Neuronal stem cell (in vitro differentiated cells): ENCODE results near the gene TM4SF1.

Experiments
- DNase-seq: peaks from one replicate; pipeline ENCODE4 v3.0.0-alpha.2; 2013; ENCODE audit warnings: low spot score
- H2AFZ ChIP-seq: one replicate; pipeline ENCODE4 v1.6.1; 2013; ENCODE audit warnings: mild to moderate bottlenecking, low read length, inconsistent platforms
- H2AK5ac ChIP-seq: 2 replicates; pipeline ENCODE4 v1.6.1; 2013; ENCODE audit warnings: low read depth, mild to moderate bottlenecking, inconsistent platforms, low read length, moderate library complexity, mixed read lengths
- H2BK120ac ChIP-seq: 2 replicates; pipeline ENCODE4 v1.6.1; 2013; ENCODE audit warnings: low read depth, mild to moderate bottlenecking, inconsistent platforms, low read length, moderate library complexity, mixed read lengths
- H2BK12ac ChIP-seq: one replicate; pipeline ENCODE4 v1.6.1; 2013; ENCODE audit warnings: low read length, inconsistent platforms
- H2BK15ac ChIP-seq: 2 replicates; pipeline ENCODE4 v1.6.1; 2013; ENCODE audit warnings: mild to moderate bottlenecking, low read length, inconsistent platforms, mixed read lengths
- H2BK5ac ChIP-seq: one replicate; pipeline ENCODE4 v1.6.1; 2013; ENCODE audit warnings: inconsistent platforms, mild to moderate bottlenecking, low read length, moderate library complexity
- H3K14ac ChIP-seq: one replicate; pipeline ENCODE4 v1.6.1; 2013; ENCODE audit warnings: low read length, inconsistent platforms
- H3K18ac ChIP-seq: 2 replicates; pipeline ENCODE4 v1.6.1; 2013; ENCODE audit warnings: low read length, inconsistent platforms
- H3K23ac ChIP-seq: 2 replicates; pipeline ENCODE4 v1.6.1; 2013; ENCODE audit warnings: low read depth, mild to moderate bottlenecking, mixed read lengths, low read length, inconsistent platforms; ENCODE audit not compliant: poor library complexity
- H3K27ac ChIP-seq: replicated peaks from 3 replicates; pipeline ENCODE4 v1.5.1; 2013; ENCODE audit warnings: low read length, inconsistent platforms
- H3K27me3 ChIP-seq, 3 experiments: 2 replicates each; pipeline ENCODE4 v1.6.1; 2013; ENCODE audit warnings: low read length in 3 of 3, mild to moderate bottlenecking in 2 of 3, inconsistent platforms in 1 of 3, low read depth in 1 of 3, mixed read lengths in 1 of 3, moderate library complexity in 1 of 3; ENCODE audit not compliant: control insufficient read depth in 3 of 3, insufficient read depth in 3 of 3
- H3K36me3 ChIP-seq, 2 donors: replicated peaks in 1 of 2; 2 replicates each; pipeline ENCODE4 v1.6.1; 2013; ENCODE audit warnings: low read length in 2 of 2; ENCODE audit not compliant: control insufficient read depth in 2 of 2, insufficient read depth in 2 of 2
- H3K4ac ChIP-seq: 2 replicates; pipeline ENCODE4 v1.6.1; 2013; ENCODE audit warnings: inconsistent platforms, mild to moderate bottlenecking, low read length, moderate library complexity
- H3K4me1 ChIP-seq, 2 donors: 1 replicate in 1 of 2; 2 replicates in 1 of 2; pipeline ENCODE4 v1.6.1; 2013; ENCODE audit warnings: low read length in 2 of 2, low read depth in 1 of 2; ENCODE audit not compliant: control insufficient read depth in 2 of 2, insufficient read depth in 1 of 2
- H3K4me2 ChIP-seq: one replicate; pipeline ENCODE4 v1.6.1; 2013; ENCODE audit warnings: mild to moderate bottlenecking, low read length, inconsistent platforms; ENCODE audit not compliant: insufficient read depth, poor library complexity, severe bottlenecking
- H3K4me3 ChIP-seq, 2 donors: 2 replicates each; pipeline ENCODE4 v1.5.1; 2013; ENCODE audit warnings: low read length in 2 of 2, mild to moderate bottlenecking in 2 of 2, inconsistent platforms in 1 of 2, moderate library complexity in 1 of 2
- H3K79me1 ChIP-seq: one replicate; pipeline ENCODE4 v1.6.1; 2013; ENCODE audit warnings: low read depth, mild to moderate bottlenecking, inconsistent platforms, low read length, moderate library complexity
- H3K9ac ChIP-seq: one replicate; pipeline ENCODE4 v1.6.1; 2013; ENCODE audit warnings: mild to moderate bottlenecking, low read depth, low read length, inconsistent platforms; ENCODE audit not compliant: poor library complexity
- H3K9me3 ChIP-seq, 2 donors: replicated peaks in 1 of 2; 2 replicates each; pipeline versions ENCODE3 to v1.6.1; 2013; ENCODE audit warnings: low read length in 2 of 2, mild to moderate bottlenecking in 2 of 2, inconsistent platforms in 1 of 2, low read depth in 1 of 2, mixed read lengths in 1 of 2, moderate library complexity in 1 of 2; ENCODE audit not compliant: control insufficient read depth in 2 of 2, insufficient read depth in 1 of 2
- H4K8ac ChIP-seq: one replicate; pipeline ENCODE4 v1.6.1; 2013; ENCODE audit warnings: low read depth, mild to moderate bottlenecking, inconsistent platforms, low read length, moderate library complexity
- H4K91ac ChIP-seq: one replicate; pipeline ENCODE4 v1.6.1; 2013; ENCODE audit warnings: low read length, low read depth, mild to moderate bottlenecking, inconsistent platforms; ENCODE audit not compliant: poor library complexity
- WGBS, 2 donors: extraction: QIAGEN DNeasy Blood & Tissue Kit; methylation state at CpG; one replicate each; pipeline ENCODE4 v1.1.7; 2013; ENCODE audit warnings: missing lambda C conversion rate in 2 of 2, mixed read lengths in 1 of 2; ENCODE audit not compliant: insufficient read length in 2 of 2, insufficient replicate concordance in 1 of 2; ENCODE audit errors: extremely low coverage in 2 of 2; 5-methylcytosine and 5-hydroxymethylcytosine counted together

Gene TM4SF1

GRCh38 chr3:149390772-149391212, 13.3 kb upstream of the TM4SF1 start:
- H3K27me3 ChIP-seq = no peaks in the 10 kb centered on the region
- WGBS, 2 donors = no CpG with 5 or more reads among the region's 6 CpGs
- H2BK5ac ChIP-seq = no peak overlapping the region
- H4K91ac ChIP-seq = no peak overlapping the region
- H3K18ac ChIP-seq = peak overlapping the region; percentile 60
- H2BK12ac ChIP-seq = no peak overlapping the region
- H3K4ac ChIP-seq = no peak overlapping the region
- H2BK120ac ChIP-seq = no peak overlapping the region
- no peak overlapping the region for H3K14ac ChIP-seq
- H2BK15ac ChIP-seq = no peak overlapping the region
- H3K79me1 ChIP-seq = no peaks in the 10 kb centered on the region
- H3K4me1 ChIP-seq = peaks cover 0 to 11% of the 10 kb centered on the region in 2 donors
- H3K9ac ChIP-seq = no peak overlapping the region
- H3K9me3 ChIP-seq = peaks cover 0 to 2% of the 10 kb centered on the region in 2 donors
- no peak for DNase-seq
- no peak overlapping the region for H3K27ac ChIP-seq
- peak overlapping the region in 1 of 2 donors; percentile 1 for H3K4me3 ChIP-seq
- H2AK5ac ChIP-seq = peak overlapping the region; percentile 30
- no peak overlapping the region for H3K4me2 ChIP-seq
- peak overlapping the region; percentile 66 for H4K8ac ChIP-seq
- no peak overlapping the region for H2AFZ ChIP-seq
- peak overlapping the region; percentile 38 for H3K23ac ChIP-seq
- no peaks in the 10 kb centered on the region for H3K36me3 ChIP-seq

GRCh38 chr3:149390294-149390693, 12.8 kb upstream of the TM4SF1 start:
- no peaks in the 10 kb centered on the region for H3K27me3 ChIP-seq
- H3K4me1 ChIP-seq = peaks cover 0 to 11% of the 10 kb centered on the region in 2 donors
- no peaks in the 10 kb centered on the region for H3K36me3 ChIP-seq
- H3K18ac ChIP-seq = no peak overlapping the region
- no peak overlapping the region for H2AK5ac ChIP-seq
- no CpG with 5 or more reads among the region's 2 CpGs for WGBS, 2 donors
- H2BK12ac ChIP-seq = no peak overlapping the region
- H3K27ac ChIP-seq = no peak overlapping the region
- H2BK15ac ChIP-seq = no peak overlapping the region
- H3K14ac ChIP-seq = no peak overlapping the region
- no peak overlapping the region for H3K4me3 ChIP-seq
- no peak overlapping the region for H2BK5ac ChIP-seq
- H3K9me3 ChIP-seq = peaks cover 0 to 2% of the 10 kb centered on the region in 2 donors
- no peak overlapping the region for H3K4me2 ChIP-seq
- H4K91ac ChIP-seq = no peak overlapping the region
- no peak for DNase-seq
- H2AFZ ChIP-seq = no peak overlapping the region
- no peaks in the 10 kb centered on the region for H3K79me1 ChIP-seq
- H4K8ac ChIP-seq = no peak overlapping the region
- no peak overlapping the region for H3K23ac ChIP-seq
- no peak overlapping the region for H2BK120ac ChIP-seq
- H3K9ac ChIP-seq = no peak overlapping the region
- no peak overlapping the region for H3K4ac ChIP-seq

- H3K9me3 ChIP-seq = peaks cover 0 to 2% of the 10 kb centered on the region in 2 donors
- DNase-seq = no peak
- H2BK15ac ChIP-seq = no peak overlapping the region
- no peak overlapping the region for H2AFZ ChIP-seq
- H4K8ac ChIP-seq = no peak overlapping the region
- H3K9ac ChIP-seq = no peak overlapping the region
- no peak overlapping the region for H2AK5ac ChIP-seq
- peak overlapping the region; percentile 65 for H3K18ac ChIP-seq
- no peak overlapping the region for H2BK120ac ChIP-seq
- H3K4me1 ChIP-seq = peaks cover 0 to 11% of the 10 kb centered on the region in 2 donors
- H3K4me2 ChIP-seq = no peak overlapping the region
- WGBS, 2 donors = no CpG with 5 or more reads among the region's 3 CpGs
- no peak overlapping the region for H2BK12ac ChIP-seq
- H3K23ac ChIP-seq = no peak overlapping the region
- H2BK5ac ChIP-seq = no peak overlapping the region
- no peaks in the 10 kb centered on the region for H3K27me3 ChIP-seq
- H4K91ac ChIP-seq = no peak overlapping the region
- H3K36me3 ChIP-seq = no peaks in the 10 kb centered on the region
- H3K79me1 ChIP-seq = no peaks in the 10 kb centered on the region
- no peak overlapping the region for H3K4ac ChIP-seq
- no peak overlapping the region for H3K4me3 ChIP-seq
- no peak overlapping the region for H3K14ac ChIP-seq
- no peak overlapping the region for H3K27ac ChIP-seq
Measured at GRCh38 chr3:149388531-149389417, 11.3 kb upstream of the TM4SF1 start.

DNA sequence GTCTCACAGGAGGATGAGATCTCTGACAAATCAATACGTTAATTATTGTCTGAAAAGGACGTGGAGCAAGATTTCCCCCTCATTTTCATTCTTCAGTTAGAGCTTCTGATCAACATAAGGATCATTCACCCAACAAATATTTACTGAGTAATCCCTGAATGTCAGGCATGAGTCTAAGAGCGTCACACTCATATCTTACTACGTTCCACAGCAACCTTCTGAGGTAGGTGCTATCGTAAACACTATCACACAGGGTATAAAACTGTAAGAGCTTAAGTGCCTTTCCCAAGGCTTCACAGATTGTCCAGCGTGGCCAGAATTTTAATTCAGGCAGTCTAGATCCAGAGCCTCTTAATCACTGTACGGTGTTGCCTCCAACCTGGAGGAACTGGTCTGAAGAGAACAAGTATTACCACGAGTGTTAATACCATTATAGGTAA, 10.6 kb upstream of the TM4SF1 start:
- no peak overlapping the region for H3K4me3 ChIP-seq
- no peak overlapping the region for H3K9ac ChIP-seq
- H2AFZ ChIP-seq = no peak overlapping the region
- WGBS, 2 donors = no CpG with 5 or more reads among the region's 8 CpGs
- H2BK120ac ChIP-seq = no peak overlapping the region
- no peak overlapping the region for H3K23ac ChIP-seq
- no peak overlapping the region for H3K4me2 ChIP-seq
- no peak overlapping the region for H2BK15ac ChIP-seq
- no peak overlapping the region for H2BK5ac ChIP-seq
- H3K9me3 ChIP-seq = peaks cover 0 to 2% of the 10 kb centered on the region in 2 donors
- no peak overlapping the region for H3K18ac ChIP-seq
- no peaks in the 10 kb centered on the region for H3K79me1 ChIP-seq
- no peak overlapping the region for H2BK12ac ChIP-seq
- H3K4ac ChIP-seq = no peak overlapping the region
- H3K27me3 ChIP-seq = no peaks in the 10 kb centered on the region
- H3K36me3 ChIP-seq = no peaks in the 10 kb centered on the region
- H3K4me1 ChIP-seq = peaks cover 0 to 11% of the 10 kb centered on the region in 2 donors
- no peak overlapping the region for H3K27ac ChIP-seq
- no peak overlapping the region for H4K91ac ChIP-seq
- no peak for DNase-seq
- no peak overlapping the region for H4K8ac ChIP-seq
- H2AK5ac ChIP-seq = no peak overlapping the region
- no peak overlapping the region for H3K14ac ChIP-seq
